Ascending aorta (tissue), 2 donors: Measurements from ENCODE around the gene BAZ2A. TPM values are rescaled to one million over a fixed set of nuclear protein-coding genes. Genes with fewer than 3 reads are reported as not detected.
"Not testable (repeated sequence)": the region's sequence is repeated elsewhere in the genome, so short reads cannot be mapped to it uniquely, and the experiment has no call there.

Experiments used
- DNase-seq, 2 donors: peaks; one replicate each; pipeline ENCODE4 v3.0.0-alpha.2; 2019; ENCODE audit warnings: low spot score in 2 of 2
- H3K27ac ChIP-seq, 2 donors: fragments of 200-600 bp; sonication (generic); one replicate each; pipeline ENCODE4 v1.5.1; 2016 to 2017; ENCODE audit warnings: mild to moderate bottlenecking in 1 of 2
- H3K27me3 ChIP-seq: fragments of 200-600 bp; sonication (generic); one replicate; pipeline ENCODE4 v1.5.1; 2017
- H3K36me3 ChIP-seq, 2 donors: fragments of 200-600 bp; sonication (generic); one replicate each; pipeline ENCODE4 v1.5.1; 2016
- H3K4me1 ChIP-seq, 2 donors: fragments of 200-600 bp; sonication (generic); one replicate each; pipeline ENCODE4 v1.5.1; 2016 to 2017; ENCODE audit warnings: mild to moderate bottlenecking in 1 of 2
- H3K4me3 ChIP-seq, 2 donors: fragments of 200-600 bp; sonication (generic); one replicate each; pipeline ENCODE4 v1.5.1; 2016 to 2017; ENCODE audit warnings: mild to moderate bottlenecking in 1 of 2
- H3K9me3 ChIP-seq, 2 donors: fragments of 200-600 bp; sonication (generic); one replicate each; pipeline ENCODE4 v1.5.1; 2016
- CTCF ChIP-seq, 3 experiments: fragments of 200-600 bp in 2 of 3; fragments of 450-650 bp in 1 of 3; sonication (generic) in 2 of 3; IDR thresholded peaks; one replicate each; pipeline ENCODE4 v1.5.1; 2016 to 2019; ENCODE audit warnings: antibody characterized with exemption in 3 of 3, mild to moderate bottlenecking in 1 of 3, moderate library complexity in 1 of 3
- intact Hi-C: fragments of 100-400 bp; cut with DNase I; formaldehyde crosslinking; loops from one replicate; pipeline ENCODE4 v1.15.1; 2023
- total RNA-seq: library from RNA; depleted of rRNA; stranded (reverse); fragments of >200 nt; gene quantifications from one replicate; pipeline ENCODE4 v1.1.0, GENCODE V29; 2016

BAZ2A gene
- total RNA-seq, 1 donor from 2014 or later = 118 TPM

DNA sequence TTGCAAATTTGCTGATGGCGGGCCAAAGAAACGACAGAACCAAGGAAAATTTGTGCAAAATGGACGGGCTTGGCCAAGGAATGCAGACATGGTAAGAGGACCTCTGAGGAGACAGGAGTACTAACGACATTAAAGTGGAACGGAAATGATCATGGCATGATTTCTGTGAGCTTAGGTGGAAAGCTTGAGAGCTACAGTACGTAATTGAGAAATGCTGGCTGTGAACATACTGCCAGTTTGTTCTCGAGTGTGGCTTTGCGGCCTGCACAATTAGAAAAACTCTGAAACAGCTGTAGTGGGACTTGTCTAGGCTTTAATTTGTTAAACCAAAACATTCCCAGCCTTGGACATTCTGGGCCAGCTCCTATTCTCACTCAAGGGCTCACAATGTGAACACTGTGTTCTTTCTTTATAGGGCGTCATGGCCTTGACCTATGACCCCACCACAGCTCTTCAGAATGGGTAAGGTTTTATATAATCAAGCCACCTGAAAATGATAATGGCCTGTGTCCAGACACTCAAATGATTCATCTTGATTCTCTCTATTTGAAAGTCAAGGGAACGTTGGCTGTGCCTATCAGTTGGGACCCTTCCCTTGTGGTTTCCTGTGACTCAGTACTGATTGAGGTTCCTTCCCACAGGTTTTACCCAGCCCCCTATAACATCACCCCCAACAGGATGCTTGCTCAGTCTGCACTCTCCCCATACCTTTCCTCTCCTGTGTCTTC is 48.5 kb downstream of the BAZ2A start:
- TF ChIP-seq CTCF (IDR thresholded peaks at IDR 0.05) = no peak
- no peak overlapping the region for H3K4me3 ChIP-seq
- no peaks in the 10 kb centered on the region for H3K4me1 ChIP-seq
- no peaks in the 10 kb centered on the region for H3K9me3 ChIP-seq
- no peak overlapping the region for H3K27ac ChIP-seq
- DNase-seq = no peak
- intact Hi-C loops = no loop called here
- peaks cover 27 to 57% of the 10 kb centered on the region in 2 donors for H3K36me3 ChIP-seq
- H3K27me3 ChIP-seq = no peaks in the 10 kb centered on the region

- Histone ChIP-seq H3K4me1 (no peaks in the 10 kb centered on the region), H3K36me3 (peaks cover 26 to 59% of the 10 kb centered on the region in 2 donors), H3K9me3 (no peaks in the 10 kb centered on the region), H3K27me3 (no peaks in the 10 kb centered on the region), H3K4me3 (no peak overlapping the region), H3K27ac (no peak overlapping the region)
- no peak for DNase-seq
- intact Hi-C loops = no loop called here
- no peak for TF ChIP-seq CTCF (IDR thresholded peaks at IDR 0.05)
Measured at GRCh38 chr12:56578983-56579546, 51.1 kb downstream of the BAZ2A start.

GRCh38 chr12:56577248-56577647 is 52.9 kb downstream of the BAZ2A start:
- DNase-seq, H3K4me3 ChIP-seq, H3K27ac ChIP-seq, H3K27me3 ChIP-seq, intact Hi-C loops, H3K9me3 ChIP-seq, H3K4me1 ChIP-seq: not testable (repeated sequence)
- H3K36me3 ChIP-seq = peaks cover 18 to 49% of the 10 kb centered on the region in 2 donors

DNA sequence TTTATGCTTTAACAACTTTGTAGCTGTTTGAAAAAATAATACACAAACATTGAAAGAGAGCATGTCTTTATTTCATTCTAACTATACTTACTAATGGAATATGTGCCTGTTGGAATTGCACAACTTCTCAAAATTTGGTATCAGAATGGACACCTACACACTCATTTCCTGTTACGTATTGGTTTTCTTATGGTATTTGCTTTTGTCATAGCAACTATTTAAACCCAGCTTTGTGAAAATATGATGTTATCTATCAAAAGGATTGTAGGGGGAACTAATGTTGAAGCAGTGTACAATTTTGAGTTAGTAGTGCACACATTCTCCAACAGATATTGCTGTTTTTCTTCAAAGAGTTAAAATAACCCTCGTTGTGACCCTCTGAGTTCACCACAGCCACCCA is 55.9 kb downstream of the BAZ2A start:
- no peaks in the 10 kb centered on the region for H3K4me1 ChIP-seq
- DNase-seq = no peak
- intact Hi-C loops = no loop called here
- H3K36me3 ChIP-seq = peaks cover 19 to 48% of the 10 kb centered on the region in 2 donors
- H3K27ac ChIP-seq = no peak overlapping the region
- no peak overlapping the region for H3K4me3 ChIP-seq
- no peaks in the 10 kb centered on the region for H3K27me3 ChIP-seq
- no peak for TF ChIP-seq CTCF (IDR thresholded peaks at IDR 0.05)
- H3K9me3 ChIP-seq = no peaks in the 10 kb centered on the region

- Histone ChIP-seq H3K4me1 (no peaks in the 10 kb centered on the region), H3K36me3 (peaks cover 24 to 47% of the 10 kb centered on the region in 2 donors), H3K27me3 (no peaks in the 10 kb centered on the region), H3K9me3 (no peaks in the 10 kb centered on the region), H3K27ac (no peak overlapping the region), H3K4me3 (no peak overlapping the region)
- no peak for TF ChIP-seq CTCF (IDR thresholded peaks at IDR 0.05)
- no peak for DNase-seq
- intact Hi-C loops = loop anchor here (1.0 kb wide), 1 partner anchor 58 kb away; no protein-coding TSS in a partner anchor
Measured at GRCh38 chr12:56572288-56572687, 57.8 kb downstream of the BAZ2A start.

- H3K27ac ChIP-seq = no peak overlapping the region
- intact Hi-C loops = no loop called here
- no peak for TF ChIP-seq CTCF (IDR thresholded peaks at IDR 0.05)
- no peak overlapping the region for H3K4me3 ChIP-seq
- H3K4me1 ChIP-seq = no peaks in the 10 kb centered on the region
- H3K27me3 ChIP-seq = no peaks in the 10 kb centered on the region
- peaks cover 24 to 47% of the 10 kb centered on the region in 2 donors for H3K36me3 ChIP-seq
- H3K9me3 ChIP-seq = no peaks in the 10 kb centered on the region
- DNase-seq = no peak
Measured at GRCh38 chr12:56571121-56571520, 59.0 kb downstream of the BAZ2A start.
